Astrocyte of the spinal cord (primary cell): ENCODE measurements around the gene NPAS3.

Experiments used
- DNase-seq: peaks from one replicate; pipeline ENCODE4 v3.0.0; 2011; ENCODE audit warnings: low read depth, low spot score
- H3K4me3 ChIP-seq: 2 replicates; pipeline ENCODE4 v1.5.1; 2011; ENCODE audit warnings: low read depth, mild to moderate bottlenecking, low read length, moderate library complexity
- in situ Hi-C: cut with HindIII; loops from 2 replicates; pipeline ENCODE4 v1.10.0; 2017; ENCODE audit warnings: low sequenced_read_pairs
- TF ChIP-seq, protein P1 (sequence below): IDR thresholded peaks from 2 replicates; pipeline ENCODE4 v1.5.1; 2012; ENCODE audit warnings: low read depth, mild to moderate bottlenecking, low read length, inconsistent platforms

NPAS3 gene

GRCh38 chr14:33103966-33104365 lies 165.3 kb downstream of the NPAS3 start:
- in situ Hi-C loops, result no loop called here
- TF ChIP-seq, protein P1, sequence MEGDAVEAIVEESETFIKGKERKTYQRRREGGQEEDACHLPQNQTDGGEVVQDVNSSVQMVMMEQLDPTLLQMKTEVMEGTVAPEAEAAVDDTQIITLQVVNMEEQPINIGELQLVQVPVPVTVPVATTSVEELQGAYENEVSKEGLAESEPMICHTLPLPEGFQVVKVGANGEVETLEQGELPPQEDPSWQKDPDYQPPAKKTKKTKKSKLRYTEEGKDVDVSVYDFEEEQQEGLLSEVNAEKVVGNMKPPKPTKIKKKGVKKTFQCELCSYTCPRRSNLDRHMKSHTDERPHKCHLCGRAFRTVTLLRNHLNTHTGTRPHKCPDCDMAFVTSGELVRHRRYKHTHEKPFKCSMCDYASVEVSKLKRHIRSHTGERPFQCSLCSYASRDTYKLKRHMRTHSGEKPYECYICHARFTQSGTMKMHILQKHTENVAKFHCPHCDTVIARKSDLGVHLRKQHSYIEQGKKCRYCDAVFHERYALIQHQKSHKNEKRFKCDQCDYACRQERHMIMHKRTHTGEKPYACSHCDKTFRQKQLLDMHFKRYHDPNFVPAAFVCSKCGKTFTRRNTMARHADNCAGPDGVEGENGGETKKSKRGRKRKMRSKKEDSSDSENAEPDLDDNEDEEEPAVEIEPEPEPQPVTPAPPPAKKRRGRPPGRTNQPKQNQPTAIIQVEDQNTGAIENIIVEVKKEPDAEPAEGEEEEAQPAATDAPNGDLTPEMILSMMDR, result no peak
- no peak for DNase-seq
- no peak overlapping the region for H3K4me3 ChIP-seq

GRCh38 chr14:33110737-33111443 lies 172.2 kb downstream of the NPAS3 start:
- TF ChIP-seq, protein P1, result no peak
- in situ Hi-C loops, result no loop called here

DNA sequence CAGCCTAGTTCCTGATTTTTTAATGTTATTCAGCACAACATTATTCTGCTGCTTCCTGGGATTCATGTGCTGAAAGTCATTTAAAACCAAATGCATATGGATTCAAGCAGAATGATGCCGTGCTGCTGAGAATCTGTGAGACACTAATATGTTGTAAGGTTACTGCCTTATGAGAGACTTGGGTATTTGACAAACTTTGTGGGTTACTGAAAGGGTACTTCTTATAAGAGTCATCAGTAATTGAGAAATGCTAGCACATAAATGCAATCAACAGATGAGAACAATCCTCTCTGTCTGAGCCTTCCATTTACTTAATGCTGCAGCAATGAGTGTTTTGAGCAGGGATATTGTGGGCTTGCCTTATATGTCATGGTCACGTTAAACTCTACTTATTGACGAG lies 175.7 kb downstream of the NPAS3 start:
- no peak overlapping the region for H3K4me3 ChIP-seq
- in situ Hi-C loops, result no loop called here
- no peak for DNase-seq
- TF ChIP-seq, protein P1, result no peak

More at GRCh38 chr14:33110737-33111443, 172.2 kb downstream of the NPAS3 start:
- H3K4me3 ChIP-seq, result no peak overlapping the region
- no peak for DNase-seq

- peak; percentile 12 for DNase-seq
- in situ Hi-C loops, result no loop called here
- no peak overlapping the region for H3K4me3 ChIP-seq
- TF ChIP-seq, protein P1, result no peak
These were observed 180.0 kb downstream of the NPAS3 start for GRCh38 chr14:33118668-33119067.

GRCh38 chr14:33120341-33120740 lies 181.7 kb downstream of the NPAS3 start:
- no peak overlapping the region for H3K4me3 ChIP-seq
- DNase-seq, result peak; percentile 60
- TF ChIP-seq, protein P1, result no peak
- in situ Hi-C loops, result no loop called here

DNA sequence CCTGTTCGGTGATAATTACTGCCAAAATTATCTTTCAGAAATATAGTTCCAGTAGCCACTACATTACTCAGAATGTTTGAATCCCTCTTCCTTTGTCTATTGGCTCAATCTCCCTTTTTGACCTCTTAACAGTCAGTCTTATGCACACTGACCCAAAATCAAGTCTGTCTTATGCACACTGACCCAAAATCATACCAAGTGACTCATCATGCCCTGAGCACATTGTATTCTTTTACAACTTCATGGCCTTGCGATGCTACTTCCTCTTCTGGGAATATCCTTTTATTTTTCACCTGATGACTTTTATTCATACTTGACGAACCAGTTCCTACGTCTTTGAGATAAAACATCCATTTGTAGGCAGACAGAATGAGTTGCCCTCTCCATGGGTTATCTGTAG lies 182.3 kb downstream of the NPAS3 start:
- TF ChIP-seq, protein P1, result no peak
- no peak overlapping the region for H3K4me3 ChIP-seq
- in situ Hi-C loops, result no loop called here
- peak; percentile 12 for DNase-seq
